Activated B cell treated with CpG ODN at 0.5 μM for 24 hours (primary cell): Measurements from ENCODE around the gene CUL3. TPM values are rescaled to one million over a fixed set of nuclear protein-coding genes. Genes with fewer than 3 reads are reported as not detected.

Source experiments
- ATAC-seq: fragments of 200-7000 bp; cut with Tn5 transposase; one replicate; pipeline ENCODE4 v1.10.0; 2021; ENCODE audit warnings: low read depth, mild to moderate bottlenecking, moderate library complexity
- CTCF ChIA-PET: fragments of 350-600 bp; sonication (Branson Sonifier 250); formaldehyde crosslinking; loops from one replicate; lab custom pipeline; 2021; ENCODE audit warnings: antibody characterized with exemption; lab: Charles Lee
- POLR2A ChIA-PET: fragments of 350-600 bp; sonication (Branson Sonifier 250); formaldehyde crosslinking; loops from one replicate; lab custom pipeline; 2021; ENCODE audit warnings: antibody characterized with exemption; lab: Charles Lee
- DNase-seq: peaks from one replicate; pipeline ENCODE4 v3.0.0; 2022
- H3K27ac Mint-ChIP-seq: one replicate; pipeline ENCODE4 v1.8.0; 2020; ENCODE audit warnings: mixed read lengths
- H3K27me3 Mint-ChIP-seq: one replicate; pipeline ENCODE4 v1.8.0; 2021; ENCODE audit warnings: mixed read lengths
- H3K36me3 Mint-ChIP-seq: one replicate; pipeline ENCODE4 v1.8.0; 2021; ENCODE audit warnings: low read depth, mixed read lengths
- H3K4me1 Mint-ChIP-seq: one replicate; pipeline ENCODE4 v1.8.0; 2021; ENCODE audit warnings: mixed read lengths
- H3K4me3 Mint-ChIP-seq: one replicate; pipeline ENCODE4 v1.8.0; 2020; ENCODE audit warnings: mild to moderate bottlenecking, mixed read lengths
- H3K9me3 Mint-ChIP-seq: one replicate; pipeline ENCODE4 v1.8.0; 2020; ENCODE audit warnings: mixed read lengths
- intact Hi-C: fragments of 100-400 bp; cut with micrococcal nuclease; formaldehyde crosslinking; loops from one replicate; pipeline ENCODE4 v1.15.1; 2024
- total RNA-seq: library from RNA; stranded (reverse); gene quantifications from 2 replicates; pipeline ENCODE4 v1.2.3, GENCODE V29; 2022
- TF ChIP-seq, protein P1 (sequence below): fragments of 200-600 bp; IDR thresholded peaks from one replicate; pipeline ENCODE4 v1.8.0; 2022; ENCODE audit warnings: antibody characterized with exemption, mild to moderate bottlenecking

The CUL3 gene
- total RNA-seq, 1 donor from 2014 or later = 114 TPM

DNA sequence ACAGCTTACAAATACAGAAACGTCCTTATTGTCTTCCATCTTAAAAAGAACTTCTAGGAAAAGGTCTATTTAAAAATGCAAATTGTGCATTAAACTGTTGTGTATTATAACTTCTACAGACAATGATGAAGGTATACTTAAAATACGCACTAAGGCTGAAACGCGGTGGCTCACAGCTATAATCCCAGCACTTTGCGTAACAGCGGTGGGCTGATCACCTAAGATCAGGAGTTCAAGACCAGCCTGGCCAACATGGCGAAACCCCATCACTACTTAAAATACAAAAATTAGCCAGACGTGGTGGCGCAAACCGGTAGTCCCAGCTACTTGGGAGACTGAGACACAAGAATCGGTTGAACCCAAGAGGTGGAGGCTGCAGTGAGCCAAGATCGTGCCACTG lies 4.9 kb downstream of the CUL3 start:
- H3K4me3 Mint-ChIP-seq = no peak overlapping the region

DNA sequence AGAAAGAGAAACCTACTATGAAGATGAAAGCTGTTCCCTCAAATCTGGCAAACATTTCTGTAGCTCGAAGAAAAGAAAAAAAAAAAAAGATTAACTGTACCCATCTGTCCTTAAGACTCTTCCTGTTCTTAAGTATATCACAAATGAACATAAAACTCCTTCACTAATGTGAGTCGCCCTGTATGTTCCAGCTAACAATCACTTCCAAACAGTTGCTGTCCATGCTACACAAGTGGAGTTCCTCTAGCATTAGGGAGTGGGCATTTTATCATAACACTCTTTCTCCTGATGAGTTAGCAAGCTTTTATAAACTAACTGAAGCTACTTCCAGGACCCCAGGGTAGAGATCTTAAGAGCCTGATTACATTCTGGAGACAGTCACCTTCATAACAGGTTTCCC lies 5.8 kb downstream of the CUL3 start:
- ChIA-PET CTCF (no interaction called here), POLR2A (interaction anchor here (0.7 to 2.6 kb wide), 2 partner anchors 13 to 59 kb away, joined by 3 to 14 read pairs; no protein-coding TSS in a partner anchor)
- peak overlapping the region; percentile 47 for H3K27ac Mint-ChIP-seq
- no peak for DNase-seq
- no peaks in the 10 kb centered on the region for H3K27me3 Mint-ChIP-seq
- no peak for ATAC-seq
- no peaks in the 10 kb centered on the region for H3K9me3 Mint-ChIP-seq
- H3K4me1 Mint-ChIP-seq = peaks cover 92% of the 10 kb centered on the region
- TF ChIP-seq, protein P1, sequence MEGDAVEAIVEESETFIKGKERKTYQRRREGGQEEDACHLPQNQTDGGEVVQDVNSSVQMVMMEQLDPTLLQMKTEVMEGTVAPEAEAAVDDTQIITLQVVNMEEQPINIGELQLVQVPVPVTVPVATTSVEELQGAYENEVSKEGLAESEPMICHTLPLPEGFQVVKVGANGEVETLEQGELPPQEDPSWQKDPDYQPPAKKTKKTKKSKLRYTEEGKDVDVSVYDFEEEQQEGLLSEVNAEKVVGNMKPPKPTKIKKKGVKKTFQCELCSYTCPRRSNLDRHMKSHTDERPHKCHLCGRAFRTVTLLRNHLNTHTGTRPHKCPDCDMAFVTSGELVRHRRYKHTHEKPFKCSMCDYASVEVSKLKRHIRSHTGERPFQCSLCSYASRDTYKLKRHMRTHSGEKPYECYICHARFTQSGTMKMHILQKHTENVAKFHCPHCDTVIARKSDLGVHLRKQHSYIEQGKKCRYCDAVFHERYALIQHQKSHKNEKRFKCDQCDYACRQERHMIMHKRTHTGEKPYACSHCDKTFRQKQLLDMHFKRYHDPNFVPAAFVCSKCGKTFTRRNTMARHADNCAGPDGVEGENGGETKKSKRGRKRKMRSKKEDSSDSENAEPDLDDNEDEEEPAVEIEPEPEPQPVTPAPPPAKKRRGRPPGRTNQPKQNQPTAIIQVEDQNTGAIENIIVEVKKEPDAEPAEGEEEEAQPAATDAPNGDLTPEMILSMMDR = no peak
- peaks cover 28% of the 10 kb centered on the region for H3K36me3 Mint-ChIP-seq
- intact Hi-C loops = loop anchor here (1.0 to 5.0 kb wide), 2 partner anchors 18 to 37 kb away; no protein-coding TSS in a partner anchor
- peak overlapping the region; percentile 39 for H3K4me3 Mint-ChIP-seq

More for the DNA sequence above, 4.9 kb downstream of the CUL3 start:
- intact Hi-C loops = loop anchor here (5.0 kb wide), 1 partner anchor 553 kb away; no protein-coding TSS in a partner anchor
- H3K27me3 Mint-ChIP-seq = no peaks in the 10 kb centered on the region
- DNase-seq (no peak), ATAC-seq (no peak)
- peaks cover 28% of the 10 kb centered on the region for H3K36me3 Mint-ChIP-seq
- ChIA-PET CTCF (no interaction called here), POLR2A (interaction anchor here (2.6 kb wide), 1 partner anchor 60 kb away, joined by 14 read pairs; no protein-coding TSS in a partner anchor)
- no peaks in the 10 kb centered on the region for H3K9me3 Mint-ChIP-seq
- TF ChIP-seq, protein P1 = no peak
- peaks cover 84% of the 10 kb centered on the region for H3K4me1 Mint-ChIP-seq
- H3K27ac Mint-ChIP-seq = no peak overlapping the region

DNA sequence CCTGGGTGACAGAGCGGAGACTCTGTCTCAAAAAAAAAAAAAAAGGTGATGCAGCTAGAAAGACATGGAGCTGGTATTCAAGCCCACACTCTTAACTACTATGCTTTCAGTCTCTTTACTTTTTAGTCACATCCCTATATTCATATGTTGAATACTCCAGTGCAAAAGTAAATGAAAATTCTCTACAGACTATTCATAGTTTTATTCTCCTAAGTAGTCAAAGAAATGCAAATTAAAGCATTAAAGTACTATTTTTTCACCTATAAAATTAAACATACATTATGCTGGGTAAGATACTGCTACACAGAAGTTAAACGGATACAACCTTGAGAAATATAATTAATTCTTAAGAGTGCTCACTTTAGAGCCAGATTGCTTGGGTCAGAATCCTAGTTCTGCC lies 7.6 kb downstream of the CUL3 start:
- ATAC-seq = no peak
- H3K9me3 Mint-ChIP-seq = no peaks in the 10 kb centered on the region
- ChIA-PET POLR2A (interaction anchor here (0.7 to 2.6 kb wide), 3 partner anchors 42 to 90 kb away, joined by 4 to 14 read pairs (median 5); no protein-coding TSS in a partner anchor), CTCF (no interaction called here)
- TF ChIP-seq, protein P1 = no peak
- H3K4me1 Mint-ChIP-seq = peaks cover 91% of the 10 kb centered on the region
- H3K27me3 Mint-ChIP-seq = no peaks in the 10 kb centered on the region
- peaks cover 22% of the 10 kb centered on the region for H3K36me3 Mint-ChIP-seq
- H3K27ac Mint-ChIP-seq = no peak overlapping the region
- no peak overlapping the region for H3K4me3 Mint-ChIP-seq
- no peak for DNase-seq
- intact Hi-C loops = loop anchor here (5.0 kb wide), 1 partner anchor 35 kb away; no protein-coding TSS in a partner anchor

DNA sequence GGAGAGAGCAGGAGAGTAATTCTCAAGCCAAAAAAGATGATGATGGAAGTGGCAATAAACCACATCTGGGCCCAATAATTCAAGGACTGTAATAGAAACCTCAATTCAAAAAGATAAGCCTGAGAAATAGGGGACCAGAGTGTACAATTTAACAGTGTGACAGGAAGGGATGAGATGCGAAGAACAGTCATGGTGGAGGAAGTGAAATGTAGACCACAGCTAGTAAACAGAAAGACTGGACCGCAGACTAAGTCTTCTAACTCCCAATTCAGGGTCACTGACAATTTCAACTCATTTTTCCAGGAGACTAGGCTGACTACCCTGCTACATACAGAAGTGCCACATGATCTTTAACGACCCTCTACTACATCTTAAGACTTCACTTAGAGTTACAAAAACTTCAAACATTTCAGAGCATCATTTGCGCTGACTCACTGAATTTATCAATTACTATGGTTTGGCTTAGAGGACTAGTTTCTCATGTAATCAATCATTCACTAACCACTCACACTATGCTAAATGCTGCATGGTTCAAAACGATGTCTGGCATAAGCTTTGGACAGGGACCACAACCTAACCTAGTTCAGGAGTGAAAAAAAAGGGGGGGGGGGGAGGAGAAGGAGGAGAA lies 9.0 kb downstream of the CUL3 start:
- no peaks in the 10 kb centered on the region for H3K27me3 Mint-ChIP-seq
- H3K27ac Mint-ChIP-seq = peak overlapping the region; percentile 9
- peaks cover 93% of the 10 kb centered on the region for H3K4me1 Mint-ChIP-seq
- TF ChIP-seq, protein P1 = no peak
- peak overlapping the region; percentile 52 for H3K4me3 Mint-ChIP-seq
- no peaks in the 10 kb centered on the region for H3K9me3 Mint-ChIP-seq
- H3K36me3 Mint-ChIP-seq = peaks cover 27% of the 10 kb centered on the region
- no peak for DNase-seq
- ChIA-PET POLR2A (interaction anchor here (0.6 to 2.6 kb wide), 2 partner anchors 9 to 55 kb away, joined by 3 to 13 read pairs; partner anchors contain the start of gene CUL3), CTCF (no interaction called here)
- intact Hi-C loops = loop anchor here (1.0 to 5.0 kb wide), 3 partner anchors 8 to 34 kb away; no protein-coding TSS in a partner anchor
- peak; percentile 51 for ATAC-seq

DNA sequence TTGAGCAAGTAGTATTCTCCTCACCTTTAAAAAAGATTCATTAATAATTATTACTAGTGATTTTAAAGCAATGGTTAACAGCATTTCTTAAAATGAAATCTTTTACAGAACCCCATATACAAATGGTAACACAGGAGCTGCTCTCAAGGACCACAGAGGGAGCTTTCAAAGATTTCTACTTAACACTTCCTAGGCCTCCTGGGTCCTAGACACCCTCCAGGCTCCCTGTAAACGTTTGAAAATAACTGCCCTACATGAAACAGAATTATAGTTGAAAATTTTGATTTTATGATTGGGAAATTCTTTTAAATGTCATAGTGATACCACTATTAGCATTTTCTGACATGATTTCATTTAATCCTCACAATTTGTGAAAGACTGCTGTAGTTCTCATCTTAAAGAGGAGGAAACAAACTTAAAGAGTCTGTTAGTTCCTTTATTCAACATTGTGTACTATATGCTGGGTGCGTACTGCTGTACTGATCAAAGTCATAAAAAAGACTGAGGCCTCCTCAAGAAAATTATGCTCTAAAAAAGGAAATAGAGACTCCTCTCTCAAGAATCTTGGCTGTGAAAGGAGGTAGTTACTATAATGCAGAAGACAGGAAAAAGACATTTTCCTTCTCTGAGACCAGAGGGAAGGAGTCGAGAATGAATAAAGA lies 10.6 kb downstream of the CUL3 start:
- Mint-ChIP-seq H3K36me3 (peaks cover 21% of the 10 kb centered on the region), H3K27me3 (no peaks in the 10 kb centered on the region), H3K9me3 (no peaks in the 10 kb centered on the region), H3K4me1 (peaks cover 91% of the 10 kb centered on the region), H3K27ac (peak overlapping the region; percentile 13), H3K4me3 (peak overlapping the region; percentile 40)
- ATAC-seq (no peak), DNase-seq (no peak)
- TF ChIP-seq, protein P1 = no peak
- CTCF ChIA-PET = no interaction called here
- intact Hi-C loops = loop anchor here (5.0 kb wide), 1 partner anchor 32 kb away; no protein-coding TSS in a partner anchor
- POLR2A ChIA-PET = interaction anchor here (2.6 kb wide), 1 partner anchor 10 kb away, joined by 13 read pairs; the partner anchor contains the start of gene CUL3
